Liver (tissue), 9 donors: ENCODE results near the gene VSNL1. TPM values are rescaled to one million over a fixed set of nuclear protein-coding genes. Genes with fewer than 3 reads are reported as not detected.

Experiments
- DNase-seq: peaks from one replicate; pipeline ENCODE4 v3.0.0-alpha.2; 2017; ENCODE audit warnings: low spot score
- H3K27ac ChIP-seq, 2 donors: one replicate each; pipeline ENCODE4 v1.7.0; 2013; ENCODE audit warnings: inconsistent platforms in 2 of 2, low read length in 2 of 2, control low read depth in 1 of 2, low read depth in 1 of 2, mild to moderate bottlenecking in 1 of 2
- H3K27me3 ChIP-seq, 4 donors: one replicate each; pipeline versions ENCODE4 v1.6.1 to v1.7.0; 2013; ENCODE audit warnings: low read length in 3 of 4, inconsistent platforms in 1 of 4, mild to moderate bottlenecking in 1 of 4, moderate library complexity in 1 of 4; ENCODE audit not compliant: control insufficient read depth in 4 of 4, insufficient read depth in 4 of 4
- H3K36me3 ChIP-seq, 4 donors: one replicate each; pipeline versions ENCODE4 v1.6.1 to v1.7.0; 2013; ENCODE audit warnings: low read length in 3 of 4, mild to moderate bottlenecking in 3 of 4, low read depth in 1 of 4, moderate library complexity in 1 of 4; ENCODE audit not compliant: control insufficient read depth in 4 of 4, insufficient read depth in 3 of 4
- H3K4me1 ChIP-seq, 4 donors: one replicate each; pipeline versions ENCODE4 v1.6.1 to v1.7.0; 2013; ENCODE audit warnings: low read length in 3 of 4, mild to moderate bottlenecking in 3 of 4, moderate library complexity in 1 of 4; ENCODE audit not compliant: control insufficient read depth in 4 of 4, insufficient read depth in 4 of 4
- H3K4me3 ChIP-seq, 3 donors: one replicate each; pipeline versions ENCODE4 v1.6.1 to v1.7.0; 2013; ENCODE audit warnings: low read length in 3 of 3, control low read depth in 1 of 3, low read depth in 1 of 3, mild to moderate bottlenecking in 1 of 3
- H3K9ac ChIP-seq, 2 donors: one replicate each; pipeline ENCODE4 v1.7.0; 2013; ENCODE audit warnings: low read length in 2 of 2, mild to moderate bottlenecking in 2 of 2, moderate library complexity in 2 of 2, control low read depth in 1 of 2, low read depth in 1 of 2
- H3K9me3 ChIP-seq, 4 donors: one replicate each; pipeline versions ENCODE4 v1.6.1 to v1.7.0; 2013; ENCODE audit warnings: low read length in 3 of 4; ENCODE audit not compliant: control insufficient read depth in 4 of 4
- EGR1 ChIP-seq, 2 donors: IDR thresholded peaks; 2 replicates each; pipeline ENCODE4 v1.6.1; 2016 to 2018; ENCODE audit warnings: antibody characterized with exemption in 2 of 2, low read depth in 2 of 2
- FOXA1 ChIP-seq: IDR thresholded peaks from 2 replicates; pipeline ENCODE4 v1.6.1; 2016; ENCODE audit warnings: antibody characterized with exemption
- FOXA2 ChIP-seq: IDR thresholded peaks from 2 replicates; pipeline ENCODE4 v1.6.1; 2016; ENCODE audit warnings: antibody characterized with exemption
- GABPA ChIP-seq, 2 donors: IDR thresholded peaks in 1 of 2; conservative IDR thresholded peaks in 1 of 2; 2 replicates each; pipeline ENCODE4 v1.6.1; 2016; ENCODE audit warnings: antibody characterized with exemption in 2 of 2, mild to moderate bottlenecking in 1 of 2, moderate library complexity in 1 of 2
- HNF4A ChIP-seq, 2 donors: conservative IDR thresholded peaks; 2 replicates each; pipeline ENCODE4 v1.6.1; 2016; ENCODE audit warnings: antibody characterized with exemption in 2 of 2, mild to moderate bottlenecking in 2 of 2
- HNF4G ChIP-seq: IDR thresholded peaks from 2 replicates; pipeline ENCODE4 v1.6.1; 2016; ENCODE audit warnings: antibody characterized with exemption
- JUND ChIP-seq, 2 donors: IDR thresholded peaks; 2 replicates each; pipeline ENCODE4 v1.6.1; 2016; ENCODE audit warnings: antibody characterized with exemption in 2 of 2
- NR2F2 ChIP-seq: IDR thresholded peaks from 2 replicates; pipeline ENCODE4 v1.6.1; 2016; ENCODE audit warnings: antibody characterized with exemption
- RAD21 ChIP-seq, 2 donors: IDR thresholded peaks; 2 replicates each; pipeline ENCODE4 v1.6.1; 2016; ENCODE audit warnings: antibody characterized with exemption in 2 of 2, mild to moderate bottlenecking in 2 of 2
- RXRA ChIP-seq, 2 donors: IDR thresholded peaks; 2 replicates each; pipeline ENCODE4 v1.6.1; 2017 to 2018; ENCODE audit warnings: antibody characterized with exemption in 2 of 2, mild to moderate bottlenecking in 1 of 2
- SP1 ChIP-seq: IDR thresholded peaks from 2 replicates; pipeline ENCODE4 v1.6.1; 2018; ENCODE audit warnings: antibody characterized with exemption, mild to moderate bottlenecking
- TAF1 ChIP-seq: conservative IDR thresholded peaks from 2 replicates; pipeline ENCODE4 v1.6.1; 2016; ENCODE audit warnings: antibody characterized with exemption, mild to moderate bottlenecking
- YY1 ChIP-seq: IDR thresholded peaks from 2 replicates; pipeline ENCODE4 v1.6.1; 2016; ENCODE audit warnings: antibody characterized with exemption, mild to moderate bottlenecking
- WGBS: extraction: QIAGEN DNeasy Blood & Tissue Kit; methylation state at CpG from one replicate; pipeline ENCODE4 v1.1.7; 2013; 5-methylcytosine and 5-hydroxymethylcytosine counted together
- polyA plus RNA-seq, 2 donors: library from polyadenylated mRNA; stranded (reverse) in 1 of 2; unstranded in 1 of 2; fragments of 200-250 nt in 1 of 2; fragments of >200 nt in 1 of 2; fragmentation: Nextera tagmentation in 1 of 2; extraction: Ambion mirVana in 1 of 2; gene quantifications; one replicate each; pipeline versions ENCODE4 v1.2.1 to v1.2.3, GENCODE V29; 2013 to 2015
- total RNA-seq, 2 donors: library from RNA; depleted of rRNA; stranded (reverse); fragments of >200 nt; gene quantifications; one replicate each; pipeline ENCODE4 v1.2.3, GENCODE V29; 2014
- TF ChIP-seq, protein P1 (sequence below): IDR thresholded peaks from 2 replicates; pipeline ENCODE4 v1.6.1; 2016; ENCODE audit warnings: antibody characterized with exemption
- TF ChIP-seq, protein P2 (sequence below): fragments of 150-350 bp; IDR thresholded peaks from 2 replicates; pipeline ENCODE4 v1.5.1; 2017; ENCODE audit warnings: improper control_type of control experiment, low read depth, low read length; ENCODE audit not compliant: missing input control
- TF ChIP-seq, protein P3 (sequence below): IDR thresholded peaks from 2 replicates; pipeline ENCODE4 v1.6.1; 2016; ENCODE audit warnings: antibody characterized with exemption
- TF ChIP-seq, protein P4 (sequence below): IDR thresholded peaks from 2 replicates; pipeline ENCODE4 v1.6.1; 2016; ENCODE audit warnings: antibody characterized with exemption, mild to moderate bottlenecking
- TF ChIP-seq, protein P5 (sequence below): IDR thresholded peaks from 2 replicates; pipeline ENCODE4 v1.6.1; 2016; ENCODE audit warnings: antibody characterized with exemption
- donor health status: healthy.
- donor health status: healthy.
- donor health status: healthy.
- donor health status: healthy.
- donor health status: healthy.

VSNL1 gene
- total and polyA plus RNA-seq, 4 donors, result 2.2 to 32.9 (median 6.3) TPM

DNA sequence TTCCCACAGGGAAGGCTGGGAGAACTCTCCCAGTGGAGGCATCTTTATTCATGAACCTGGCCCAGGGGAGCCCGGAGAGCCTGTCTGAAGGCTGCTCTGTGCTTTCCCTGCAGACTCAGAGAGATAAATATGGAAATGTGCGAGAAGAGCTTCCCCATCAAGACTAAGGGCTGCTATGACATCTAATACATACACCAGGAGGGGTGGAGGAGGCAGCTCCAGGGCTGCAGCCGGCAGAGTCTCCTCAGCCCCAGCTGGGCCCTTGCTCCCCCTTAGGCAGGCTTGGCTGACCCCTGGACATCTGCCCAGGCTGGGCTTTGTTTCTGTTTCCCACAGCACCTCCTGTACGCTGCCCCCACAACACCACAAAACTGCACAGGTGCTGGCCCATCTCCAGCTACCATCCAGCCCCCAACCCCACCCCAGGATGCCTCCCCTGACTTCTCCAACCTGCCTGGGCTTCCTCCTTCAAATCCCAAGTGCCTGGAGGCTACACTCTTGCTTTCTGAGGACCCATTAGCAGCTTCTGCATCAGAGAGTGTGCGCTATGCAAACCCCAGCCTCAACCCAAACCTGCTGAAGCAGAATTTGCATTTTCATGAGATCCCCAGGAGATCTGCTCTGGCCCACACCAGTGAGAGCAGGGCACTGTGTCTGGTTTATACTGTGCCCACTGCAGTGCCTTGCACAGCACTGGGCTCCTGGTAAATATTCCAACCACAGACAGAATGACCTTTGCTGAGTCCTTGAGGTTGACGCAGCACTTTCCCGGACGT is 96.8 kb downstream of the VSNL1 start:
- Histone ChIP-seq H3K9ac (no peak overlapping the region), H3K4me1 (no peaks in the 10 kb centered on the region), H3K36me3 (no peaks in the 10 kb centered on the region), H3K27ac (no peak overlapping the region), H3K4me3 (no peak overlapping the region), H3K9me3 (no peaks in the 10 kb centered on the region), H3K27me3 (no peaks in the 10 kb centered on the region)
- no peak for DNase-seq
- TF ChIP-seq YY1 (no peak), HNF4A (conservative IDR thresholded peaks at IDR 0.05) (no peak)
- TF ChIP-seq, protein P1, sequence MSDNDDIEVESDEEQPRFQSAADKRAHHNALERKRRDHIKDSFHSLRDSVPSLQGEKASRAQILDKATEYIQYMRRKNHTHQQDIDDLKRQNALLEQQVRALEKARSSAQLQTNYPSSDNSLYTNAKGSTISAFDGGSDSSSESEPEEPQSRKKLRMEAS, result no peak
- 91% methylated on average over 8 of the region's 8 CpGs for WGBS

DNA sequence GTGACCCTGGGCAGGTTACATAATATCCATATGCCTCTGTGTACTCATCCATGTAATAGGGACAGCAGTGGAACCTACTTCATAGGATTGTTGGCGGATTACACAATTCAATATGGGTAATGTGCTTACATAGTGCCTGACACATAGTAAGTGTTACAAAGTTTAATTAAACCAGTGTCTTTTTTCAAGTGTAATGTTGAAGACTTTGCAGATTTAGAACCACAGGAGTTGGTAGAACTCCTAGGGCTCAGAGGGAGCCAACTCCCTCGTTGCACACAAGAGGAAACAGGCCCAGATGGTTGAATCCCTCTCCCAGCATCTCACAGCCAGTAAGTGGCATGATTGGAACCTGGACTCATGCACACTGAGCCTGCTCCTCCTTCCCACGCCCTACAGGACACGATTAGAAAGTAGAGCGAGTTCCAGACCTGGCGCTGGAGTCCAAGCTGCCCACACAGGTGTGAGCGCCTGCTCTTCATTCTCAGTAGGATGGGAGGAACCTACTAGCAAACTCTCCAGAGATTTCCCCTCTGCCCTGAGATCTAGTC is 97.8 kb downstream of the VSNL1 start:
- Histone ChIP-seq H3K27me3 (no peaks in the 10 kb centered on the region), H3K9ac (no peak overlapping the region), H3K36me3 (no peaks in the 10 kb centered on the region), H3K27ac (no peak overlapping the region), H3K4me3 (no peak overlapping the region), H3K9me3 (no peaks in the 10 kb centered on the region), H3K4me1 (no peaks in the 10 kb centered on the region)
- DNase-seq, result no peak
- WGBS, result 94% methylated on average over 7 of the region's 7 CpGs
- TF ChIP-seq HNF4G, result no peak
- TF ChIP-seq EGR1 (IDR thresholded peaks at IDR 0.05; ENCODE audit: low read depth in 2 of 2), result no peak
- no peak for TF ChIP-seq HNF4A (conservative IDR thresholded peaks at IDR 0.05)
- TF ChIP-seq, protein P1, result no peak
- no peak for TF ChIP-seq JUND (IDR thresholded peaks at IDR 0.05)
- TF ChIP-seq RAD21 (IDR thresholded peaks at IDR 0.05), result no peak
- TF ChIP-seq FOXA2, result no peak
- TF ChIP-seq FOXA1, result no peak
- TF ChIP-seq NR2F2, result no peak

DNA sequence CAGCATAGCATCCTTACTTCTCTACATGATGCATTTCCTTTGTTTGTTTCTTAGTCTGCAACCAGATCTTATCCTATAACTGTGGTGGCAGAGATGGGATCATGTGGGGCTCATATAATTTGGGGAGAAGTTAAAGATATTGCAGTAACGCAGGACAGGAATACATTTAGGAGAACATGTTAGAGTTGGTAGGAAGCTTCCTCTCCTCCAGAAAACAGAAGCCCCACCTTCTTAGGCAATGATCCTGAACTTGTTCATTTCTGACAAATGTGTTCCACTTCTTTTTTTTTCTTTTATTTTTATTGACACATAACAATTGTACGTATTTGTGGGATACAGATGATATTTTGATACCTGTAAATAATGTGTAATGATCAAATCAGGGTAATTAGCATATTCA is 99.9 kb downstream of the VSNL1 start:
- TF ChIP-seq JUND (IDR thresholded peaks at IDR 0.05), result no peak
- TF ChIP-seq, protein P2, sequence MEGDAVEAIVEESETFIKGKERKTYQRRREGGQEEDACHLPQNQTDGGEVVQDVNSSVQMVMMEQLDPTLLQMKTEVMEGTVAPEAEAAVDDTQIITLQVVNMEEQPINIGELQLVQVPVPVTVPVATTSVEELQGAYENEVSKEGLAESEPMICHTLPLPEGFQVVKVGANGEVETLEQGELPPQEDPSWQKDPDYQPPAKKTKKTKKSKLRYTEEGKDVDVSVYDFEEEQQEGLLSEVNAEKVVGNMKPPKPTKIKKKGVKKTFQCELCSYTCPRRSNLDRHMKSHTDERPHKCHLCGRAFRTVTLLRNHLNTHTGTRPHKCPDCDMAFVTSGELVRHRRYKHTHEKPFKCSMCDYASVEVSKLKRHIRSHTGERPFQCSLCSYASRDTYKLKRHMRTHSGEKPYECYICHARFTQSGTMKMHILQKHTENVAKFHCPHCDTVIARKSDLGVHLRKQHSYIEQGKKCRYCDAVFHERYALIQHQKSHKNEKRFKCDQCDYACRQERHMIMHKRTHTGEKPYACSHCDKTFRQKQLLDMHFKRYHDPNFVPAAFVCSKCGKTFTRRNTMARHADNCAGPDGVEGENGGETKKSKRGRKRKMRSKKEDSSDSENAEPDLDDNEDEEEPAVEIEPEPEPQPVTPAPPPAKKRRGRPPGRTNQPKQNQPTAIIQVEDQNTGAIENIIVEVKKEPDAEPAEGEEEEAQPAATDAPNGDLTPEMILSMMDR, result no peak
- no peak for TF ChIP-seq TAF1
- TF ChIP-seq HNF4A (conservative IDR thresholded peaks at IDR 0.05), result no peak
- TF ChIP-seq, protein P3, sequence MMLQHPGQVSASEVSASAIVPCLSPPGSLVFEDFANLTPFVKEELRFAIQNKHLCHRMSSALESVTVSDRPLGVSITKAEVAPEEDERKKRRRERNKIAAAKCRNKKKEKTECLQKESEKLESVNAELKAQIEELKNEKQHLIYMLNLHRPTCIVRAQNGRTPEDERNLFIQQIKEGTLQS, result no peak
- no peak for TF ChIP-seq SP1
- no peak for TF ChIP-seq RAD21 (IDR thresholded peaks at IDR 0.05)
- no peak for TF ChIP-seq EGR1 (IDR thresholded peaks at IDR 0.05; ENCODE audit: low read depth in 2 of 2)
- TF ChIP-seq FOXA2, result no peak
- no peak for TF ChIP-seq RXRA (IDR thresholded peaks at IDR 0.05)
- no peak for TF ChIP-seq FOXA1
- no peak for TF ChIP-seq HNF4G
- TF ChIP-seq YY1, result no peak
- TF ChIP-seq, protein P4, sequence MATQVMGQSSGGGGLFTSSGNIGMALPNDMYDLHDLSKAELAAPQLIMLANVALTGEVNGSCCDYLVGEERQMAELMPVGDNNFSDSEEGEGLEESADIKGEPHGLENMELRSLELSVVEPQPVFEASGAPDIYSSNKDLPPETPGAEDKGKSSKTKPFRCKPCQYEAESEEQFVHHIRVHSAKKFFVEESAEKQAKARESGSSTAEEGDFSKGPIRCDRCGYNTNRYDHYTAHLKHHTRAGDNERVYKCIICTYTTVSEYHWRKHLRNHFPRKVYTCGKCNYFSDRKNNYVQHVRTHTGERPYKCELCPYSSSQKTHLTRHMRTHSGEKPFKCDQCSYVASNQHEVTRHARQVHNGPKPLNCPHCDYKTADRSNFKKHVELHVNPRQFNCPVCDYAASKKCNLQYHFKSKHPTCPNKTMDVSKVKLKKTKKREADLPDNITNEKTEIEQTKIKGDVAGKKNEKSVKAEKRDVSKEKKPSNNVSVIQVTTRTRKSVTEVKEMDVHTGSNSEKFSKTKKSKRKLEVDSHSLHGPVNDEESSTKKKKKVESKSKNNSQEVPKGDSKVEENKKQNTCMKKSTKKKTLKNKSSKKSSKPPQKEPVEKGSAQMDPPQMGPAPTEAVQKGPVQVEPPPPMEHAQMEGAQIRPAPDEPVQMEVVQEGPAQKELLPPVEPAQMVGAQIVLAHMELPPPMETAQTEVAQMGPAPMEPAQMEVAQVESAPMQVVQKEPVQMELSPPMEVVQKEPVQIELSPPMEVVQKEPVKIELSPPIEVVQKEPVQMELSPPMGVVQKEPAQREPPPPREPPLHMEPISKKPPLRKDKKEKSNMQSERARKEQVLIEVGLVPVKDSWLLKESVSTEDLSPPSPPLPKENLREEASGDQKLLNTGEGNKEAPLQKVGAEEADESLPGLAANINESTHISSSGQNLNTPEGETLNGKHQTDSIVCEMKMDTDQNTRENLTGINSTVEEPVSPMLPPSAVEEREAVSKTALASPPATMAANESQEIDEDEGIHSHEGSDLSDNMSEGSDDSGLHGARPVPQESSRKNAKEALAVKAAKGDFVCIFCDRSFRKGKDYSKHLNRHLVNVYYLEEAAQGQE, result no peak
- no peak for TF ChIP-seq NR2F2
- TF ChIP-seq, protein P1, result no peak
- TF ChIP-seq GABPA (IDR thresholded peaks at IDR 0.05 in 1 of 2, conservative IDR thresholded peaks at IDR 0.05 in 1 of 2), result no peak
- TF ChIP-seq, protein P5, sequence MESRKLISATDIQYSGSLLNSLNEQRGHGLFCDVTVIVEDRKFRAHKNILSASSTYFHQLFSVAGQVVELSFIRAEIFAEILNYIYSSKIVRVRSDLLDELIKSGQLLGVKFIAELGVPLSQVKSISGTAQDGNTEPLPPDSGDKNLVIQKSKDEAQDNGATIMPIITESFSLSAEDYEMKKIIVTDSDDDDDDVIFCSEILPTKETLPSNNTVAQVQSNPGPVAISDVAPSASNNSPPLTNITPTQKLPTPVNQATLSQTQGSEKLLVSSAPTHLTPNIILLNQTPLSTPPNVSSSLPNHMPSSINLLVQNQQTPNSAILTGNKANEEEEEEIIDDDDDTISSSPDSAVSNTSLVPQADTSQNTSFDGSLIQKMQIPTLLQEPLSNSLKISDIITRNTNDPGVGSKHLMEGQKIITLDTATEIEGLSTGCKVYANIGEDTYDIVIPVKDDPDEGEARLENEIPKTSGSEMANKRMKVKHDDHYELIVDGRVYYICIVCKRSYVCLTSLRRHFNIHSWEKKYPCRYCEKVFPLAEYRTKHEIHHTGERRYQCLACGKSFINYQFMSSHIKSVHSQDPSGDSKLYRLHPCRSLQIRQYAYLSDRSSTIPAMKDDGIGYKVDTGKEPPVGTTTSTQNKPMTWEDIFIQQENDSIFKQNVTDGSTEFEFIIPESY, result no peak
- WGBS, result 94% methylated on average over 2 of the region's 2 CpGs
- Histone ChIP-seq H3K4me1 (no peaks in the 10 kb centered on the region), H3K27me3 (no peaks in the 10 kb centered on the region), H3K9me3 (no peaks in the 10 kb centered on the region), H3K9ac (no peak overlapping the region), H3K36me3 (no peaks in the 10 kb centered on the region), H3K4me3 (no peak overlapping the region), H3K27ac (no peak overlapping the region)
- no peak for DNase-seq
